Retinal pigment epithelial cell (primary cell): ENCODE measurements around the gene IGSF8.

Experiments used
- DNase-seq: peaks from one replicate; pipeline ENCODE4 v3.0.0-alpha.2; 2010; ENCODE audit warnings: low read depth
- H3K4me3 ChIP-seq: 2 replicates; pipeline ENCODE4 v1.5.1; 2011; ENCODE audit warnings: mild to moderate bottlenecking, low read length, control low read depth, moderate library complexity
- CTCF ChIP-seq: conservative IDR thresholded peaks from 2 replicates; pipeline ENCODE4 v1.5.1; 2011; ENCODE audit warnings: low read depth, low read length, control low read depth, inconsistent platforms

IGSF8 gene

DNA sequence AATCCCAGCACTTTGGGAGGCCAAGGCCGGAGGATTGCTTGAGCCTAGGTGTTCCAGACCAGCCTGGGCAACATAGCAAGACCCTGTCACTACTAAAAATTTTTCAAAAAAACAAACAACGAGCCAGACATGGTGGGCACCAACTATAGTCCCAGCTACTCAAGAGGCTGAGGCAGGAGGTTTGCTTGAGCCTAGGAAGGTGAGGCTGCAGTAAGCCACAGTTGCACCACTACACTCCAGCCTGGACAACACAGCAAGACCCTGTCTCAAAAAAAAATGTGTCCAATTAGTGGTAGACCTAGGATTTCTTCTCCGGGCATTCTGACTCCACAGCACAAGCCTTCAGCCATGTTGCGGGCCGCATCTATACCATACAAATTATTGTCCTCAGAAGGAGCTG, 6.7 kb upstream of the IGSF8 start:
- no peak for TF ChIP-seq CTCF
- no peak overlapping the region for H3K4me3 ChIP-seq
- no peak for DNase-seq

- H3K4me3 ChIP-seq = no peak overlapping the region
- TF ChIP-seq CTCF = no peak
- no peak for DNase-seq
Observed at GRCh38 chr1:160104486-160104885, 6.1 kb upstream of the IGSF8 start.

- TF ChIP-seq CTCF = no peak
- no peak for DNase-seq
- no peak overlapping the region for H3K4me3 ChIP-seq
Observed at GRCh38 chr1:160103658-160104408, 5.4 kb upstream of the IGSF8 start.

DNA sequence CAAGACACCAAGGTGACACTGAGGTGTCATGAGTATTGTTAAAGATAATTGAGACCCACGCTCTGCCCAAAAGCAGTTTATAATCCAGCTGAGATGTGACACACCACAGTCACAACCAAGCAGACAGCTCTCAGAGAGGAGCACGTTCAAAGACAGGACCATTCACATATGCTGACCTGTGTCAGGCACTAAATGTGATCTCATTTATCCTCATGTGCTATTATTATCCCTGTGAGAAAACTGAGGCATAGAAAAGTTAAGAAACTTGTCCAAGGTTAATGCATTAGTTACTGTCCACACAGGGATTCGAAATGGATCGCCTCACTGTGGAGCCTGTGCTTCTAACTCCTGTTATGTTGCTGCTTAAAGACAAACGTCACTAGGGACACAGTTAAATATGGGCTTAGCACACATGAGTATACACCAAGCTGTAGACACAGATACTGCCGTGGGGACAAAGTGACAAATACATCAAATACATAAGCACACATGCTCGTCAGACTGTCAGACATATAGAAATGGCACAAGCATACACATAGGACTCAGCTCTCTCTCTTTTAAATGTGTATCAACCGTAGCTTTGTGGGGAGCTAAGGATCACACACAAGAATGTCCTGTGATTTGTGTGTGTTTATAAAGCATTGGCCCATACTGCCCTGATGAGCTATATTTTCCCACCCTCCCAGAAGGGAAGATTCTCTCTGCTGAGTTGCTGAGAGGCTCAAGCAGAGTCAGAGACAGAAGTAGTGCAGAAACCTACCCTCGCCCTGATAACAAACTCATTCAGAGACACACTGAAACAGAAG, 3.5 kb upstream of the IGSF8 start:
- no peak overlapping the region for H3K4me3 ChIP-seq
- no peak for DNase-seq
- TF ChIP-seq CTCF = no peak

DNA sequence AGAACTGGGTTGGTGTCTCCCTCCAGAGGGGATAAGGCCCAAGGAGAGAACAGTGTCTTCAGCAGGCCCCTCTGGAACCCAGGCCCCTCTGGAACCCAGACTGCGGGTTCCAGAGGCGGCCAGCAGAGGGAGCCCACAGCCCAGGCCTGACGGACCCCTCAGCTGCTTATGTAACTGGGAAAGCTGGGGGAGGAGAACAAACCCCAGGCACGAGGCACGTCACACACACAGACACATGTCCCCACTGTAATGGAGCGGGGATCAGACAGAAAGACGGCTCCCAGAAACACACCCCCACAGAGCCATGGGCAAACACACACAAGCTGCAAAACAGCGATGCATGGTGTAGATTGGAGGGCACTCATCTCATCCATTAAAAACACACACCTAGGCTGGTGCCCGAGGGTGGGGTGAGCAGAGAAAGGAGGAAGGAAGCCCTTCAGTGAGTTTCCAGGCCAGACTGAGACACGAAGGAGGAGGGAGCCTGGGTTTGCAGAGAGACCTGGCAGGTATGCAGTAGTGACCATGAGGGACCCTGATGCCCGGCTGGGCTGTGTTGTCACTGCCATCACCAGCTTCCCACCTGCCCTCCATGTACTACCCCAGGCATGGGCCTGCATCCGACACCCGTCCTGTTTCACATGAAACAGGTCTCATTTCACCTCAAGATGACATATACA, 2.8 kb upstream of the IGSF8 start:
- peak; percentile 95 for TF ChIP-seq CTCF
- no peak for DNase-seq
- no peak overlapping the region for H3K4me3 ChIP-seq

DNA sequence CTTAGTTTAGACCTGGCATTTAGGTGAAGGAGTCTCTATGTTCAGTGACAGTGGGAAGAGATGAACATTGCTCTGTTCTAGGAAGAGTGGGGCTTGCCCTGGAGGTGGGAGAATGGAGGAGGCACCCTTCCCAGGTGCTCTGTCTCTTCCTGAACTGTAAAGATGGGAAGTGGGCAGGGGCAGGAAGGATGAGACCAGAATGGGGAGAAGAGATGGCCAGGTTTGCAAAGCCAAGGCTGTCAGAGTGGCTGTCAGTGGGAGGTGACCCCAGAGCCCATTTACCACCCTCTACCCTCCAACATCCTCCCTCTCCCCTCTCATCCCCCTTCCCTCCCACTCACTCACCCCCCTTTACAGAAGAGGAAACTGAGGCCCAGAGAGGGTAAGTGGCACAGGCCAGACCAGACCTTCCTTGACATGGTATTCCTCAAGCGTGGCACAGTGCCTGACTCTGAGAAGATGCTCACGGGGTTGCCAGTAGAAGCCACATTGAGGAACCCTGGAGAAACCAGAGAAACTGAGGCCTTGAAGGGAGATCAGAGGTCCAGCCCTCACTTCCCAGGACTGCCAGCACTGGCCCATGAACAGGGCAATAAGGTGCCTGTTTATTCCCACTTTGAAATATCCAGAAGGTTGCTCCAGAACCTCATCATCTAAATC, 1.4 kb upstream of the IGSF8 start:
- no peak overlapping the region for H3K4me3 ChIP-seq
- no peak for TF ChIP-seq CTCF
- no peak for DNase-seq
